Stimulated activated CD4-positive, alpha-beta T cell treated with anti-CD3 and anti-CD28 coated beads, Interleukin-4, amount 100 ng/mL, for 48 hours (primary cell): ENCODE results near the gene EBP.
"Not testable (repeated sequence)": the region's sequence is repeated elsewhere in the genome, so short reads cannot be mapped to it uniquely, and the experiment has no call there.

ENCODE experiments used
- DNase-seq, 2 donors: peaks; one replicate each; pipeline ENCODE4 v3.0.0-alpha.2; 2020; ENCODE audit warnings: low read depth in 2 of 2

The EBP gene

DNA sequence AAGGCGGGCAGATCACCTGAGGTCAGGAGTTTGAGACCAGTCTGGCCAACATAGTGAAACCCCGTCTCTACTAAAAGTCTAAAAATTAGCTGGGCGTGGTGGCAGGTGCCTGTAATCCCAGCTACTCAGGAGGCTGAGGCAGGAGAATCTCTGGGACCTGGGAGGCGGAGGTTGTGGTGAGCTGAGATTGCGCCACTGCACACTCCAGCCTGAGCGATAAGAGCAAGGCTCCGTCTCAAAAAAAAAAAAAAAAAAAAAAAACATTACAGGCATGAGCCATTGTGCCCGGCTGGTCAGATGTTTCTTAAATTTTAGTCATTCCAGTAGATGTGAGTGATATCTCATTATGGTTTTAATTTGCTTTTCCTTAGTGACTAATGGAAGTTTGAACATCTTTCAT, 4.2 kb downstream of the EBP start:
- DNase-seq = not testable (repeated sequence)

- DNase-seq = no peak
These were observed 9.1 kb downstream of the EBP start for GRCh38 chrX:48530736-48531135.

- DNase-seq = no peak
These were observed 9.9 kb downstream of the EBP start for GRCh38 chrX:48531358-48531959.

GRCh38 chrX:48532161-48532560, 10.6 kb downstream of the EBP start:
- no peak for DNase-seq

GRCh38 chrX:48533165-48533564, 11.6 kb downstream of the EBP start:
- no peak for DNase-seq

DNA sequence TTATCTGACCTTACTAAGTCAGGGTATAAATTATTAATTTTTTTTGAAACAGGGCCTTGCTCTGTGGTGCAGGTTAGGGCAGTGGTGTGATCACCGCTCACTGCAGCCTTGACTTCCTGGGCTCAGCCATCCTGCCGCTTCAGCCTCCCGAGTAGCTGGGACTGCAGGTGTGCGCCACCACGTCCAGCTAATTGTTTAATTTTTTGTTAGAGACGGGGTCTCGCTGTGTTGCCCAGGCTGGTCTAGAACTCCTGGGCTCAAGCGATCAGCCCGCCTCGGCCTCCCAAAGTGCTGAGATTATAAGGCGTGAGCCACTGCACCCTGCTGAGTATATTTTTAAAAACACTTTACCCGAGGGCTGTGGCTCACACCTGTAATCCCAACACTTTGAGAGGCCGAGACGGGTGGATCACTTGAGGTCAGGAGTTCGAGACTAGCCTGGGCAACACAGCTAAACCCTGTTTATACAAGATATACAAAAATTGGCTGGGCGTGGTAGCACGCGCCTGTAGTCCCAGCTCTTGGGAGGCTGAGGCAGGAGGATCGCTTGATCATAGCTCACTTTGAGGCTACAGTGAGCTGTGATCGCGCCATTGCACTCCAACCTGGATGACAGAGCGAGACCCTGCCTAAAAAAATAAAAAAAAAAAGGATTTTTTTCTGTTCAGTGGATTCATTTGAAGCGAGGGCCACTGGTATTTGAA, 17.2 kb downstream of the EBP start:
- no peak for DNase-seq

GRCh38 chrX:48539345-48540027, 17.9 kb downstream of the EBP start, which contains the start of gene TBC1D25:
Gene TBC1D25 (plus strand): TSS chrX:48539714. CDS start chrX:48539798, 84 bp downstream.
- peak; percentile 93 to 94 for DNase-seq

DNA sequence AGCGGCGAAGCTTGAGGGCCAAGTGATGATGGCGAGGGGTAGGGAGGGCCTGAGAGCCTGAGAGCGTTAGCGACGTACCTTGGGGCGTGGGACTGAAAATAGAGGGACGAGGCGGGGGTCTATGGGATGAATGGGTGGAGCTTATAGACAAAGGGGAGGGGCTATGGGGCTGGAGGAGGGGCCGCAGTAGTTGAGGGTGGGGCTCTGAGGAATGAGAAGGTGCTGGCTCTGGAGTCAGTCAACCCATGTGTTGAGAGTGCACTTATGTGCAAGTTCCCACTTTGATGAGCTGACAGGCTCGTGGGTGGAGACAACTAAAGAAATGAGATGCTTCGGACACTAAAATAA, 18.4 kb downstream of the EBP start:
- peak; percentile 36 to 41 for DNase-seq

DNA sequence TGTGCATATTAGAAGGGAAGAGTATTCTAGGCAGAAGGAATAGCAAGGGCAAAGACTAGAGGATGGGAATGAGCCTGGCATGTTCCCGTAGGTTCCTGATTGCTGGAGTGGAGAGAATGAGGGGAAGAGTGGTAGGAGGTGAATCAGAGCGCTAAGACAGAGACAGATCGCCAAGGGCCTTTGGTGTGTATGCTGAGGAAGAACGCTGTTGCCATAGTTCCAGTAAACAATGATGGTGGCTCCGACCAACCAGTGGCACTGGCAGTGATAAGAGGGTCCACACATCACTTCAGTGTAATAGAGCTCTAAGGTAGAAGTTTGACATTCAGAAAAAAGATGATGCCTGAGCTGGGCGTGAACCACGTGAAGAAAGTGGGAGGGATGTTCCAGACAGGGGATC, 18.9 kb downstream of the EBP start:
- DNase-seq = no peak

DNA sequence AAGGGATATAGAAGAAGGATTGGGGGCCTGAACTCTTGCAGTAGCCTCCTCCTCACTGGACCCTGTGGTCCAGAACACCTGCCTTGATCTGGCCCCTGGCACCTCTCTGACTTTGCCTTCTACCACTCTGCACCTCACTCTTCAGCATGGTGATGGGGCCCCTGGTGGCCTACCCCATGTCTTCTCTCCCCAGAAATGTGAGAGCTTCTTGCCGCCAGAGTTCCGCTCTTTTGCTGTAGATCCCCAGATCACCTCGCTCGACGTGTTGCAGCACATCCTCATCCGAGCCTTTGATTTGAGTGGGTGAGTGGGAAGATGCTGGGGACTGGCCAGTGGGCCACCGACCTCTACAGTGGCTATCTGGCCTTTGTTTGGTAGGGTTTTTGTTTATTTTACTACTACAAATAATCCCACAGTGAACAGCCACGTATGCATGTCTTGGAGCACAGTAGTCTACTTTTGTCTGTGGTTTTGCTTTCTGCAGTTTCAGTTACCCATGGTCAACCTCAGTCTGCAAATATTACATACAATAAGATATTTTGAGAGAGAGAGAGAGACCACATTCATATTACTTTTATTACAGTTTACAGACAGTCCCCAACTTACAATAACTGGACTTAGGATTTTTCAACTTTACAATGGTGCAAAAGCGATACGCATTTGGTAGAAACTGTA, 19.7 kb downstream of the EBP start:
- no peak for DNase-seq

- no peak for DNase-seq
These were observed 27.3 kb downstream of the EBP start for GRCh38 chrX:48548871-48549270.

GRCh38 chrX:48555731-48556325, 34.2 kb downstream of the EBP start:
- not testable (repeated sequence) for DNase-seq

DNA sequence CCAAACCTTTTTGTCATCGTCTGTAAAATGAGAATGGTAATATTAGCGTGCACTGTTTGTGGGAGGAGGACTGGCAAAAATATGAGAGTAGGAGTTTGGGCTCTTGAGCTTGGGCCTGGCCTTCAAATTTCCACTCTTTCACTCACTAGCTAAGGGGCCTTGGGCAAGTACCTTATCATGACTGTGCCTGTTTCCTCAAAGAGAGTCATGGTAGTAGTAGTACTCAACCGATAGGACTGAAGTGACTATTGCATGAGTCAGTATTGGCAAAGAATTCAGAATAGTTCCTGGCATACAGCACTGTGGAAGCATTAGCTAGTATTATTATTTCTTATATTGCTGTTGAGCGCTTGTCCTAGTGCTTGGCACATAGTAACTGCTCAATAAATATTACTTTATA, 36.7 kb downstream of the EBP start:
- no peak for DNase-seq

- no peak for DNase-seq
These were observed 38.0 kb downstream of the EBP start for GRCh38 chrX:48559636-48560035.

- DNase-seq = no peak
These were observed 38.4 kb downstream of the EBP start for GRCh38 chrX:48560056-48560455.

DNA sequence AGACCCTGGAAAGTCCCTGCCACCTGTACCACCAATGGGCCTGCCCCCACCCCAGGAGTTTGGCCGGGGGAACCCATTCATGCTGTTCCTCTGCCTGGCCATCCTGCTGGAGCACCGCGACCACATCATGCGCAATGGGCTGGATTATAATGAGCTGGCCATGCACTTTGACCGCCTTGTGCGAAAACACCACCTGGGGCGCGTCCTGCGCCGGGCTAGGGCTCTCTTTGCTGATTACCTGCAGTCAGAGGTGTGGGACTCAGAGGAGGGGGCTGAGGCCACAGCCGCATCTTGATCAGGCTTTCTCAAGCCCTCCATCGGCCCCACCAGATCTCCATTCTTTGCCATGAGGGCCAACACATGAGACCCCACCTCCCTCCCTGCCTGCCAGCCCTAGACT, 39.1 kb downstream of the EBP start:
- no peak for DNase-seq

DNA sequence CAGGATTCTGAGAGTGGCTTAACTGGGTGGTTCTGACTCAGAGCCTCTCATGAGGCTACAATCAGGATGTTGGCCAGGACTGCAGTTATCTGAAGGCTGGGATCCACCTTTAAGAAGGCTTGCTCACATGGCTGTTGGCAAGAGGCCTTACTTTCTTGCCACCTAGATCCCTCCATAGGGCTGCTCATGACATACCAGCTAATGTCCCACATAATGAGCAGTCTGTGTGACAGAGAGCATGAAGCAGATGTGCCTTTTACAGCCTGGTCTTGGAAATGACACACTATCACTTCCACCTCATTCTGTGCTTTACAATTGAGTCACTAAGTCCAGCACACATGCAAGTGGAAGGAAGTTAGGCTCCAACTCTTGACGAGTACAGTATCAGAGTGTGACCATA, 48.4 kb downstream of the EBP start:
- DNase-seq = no peak

DNA sequence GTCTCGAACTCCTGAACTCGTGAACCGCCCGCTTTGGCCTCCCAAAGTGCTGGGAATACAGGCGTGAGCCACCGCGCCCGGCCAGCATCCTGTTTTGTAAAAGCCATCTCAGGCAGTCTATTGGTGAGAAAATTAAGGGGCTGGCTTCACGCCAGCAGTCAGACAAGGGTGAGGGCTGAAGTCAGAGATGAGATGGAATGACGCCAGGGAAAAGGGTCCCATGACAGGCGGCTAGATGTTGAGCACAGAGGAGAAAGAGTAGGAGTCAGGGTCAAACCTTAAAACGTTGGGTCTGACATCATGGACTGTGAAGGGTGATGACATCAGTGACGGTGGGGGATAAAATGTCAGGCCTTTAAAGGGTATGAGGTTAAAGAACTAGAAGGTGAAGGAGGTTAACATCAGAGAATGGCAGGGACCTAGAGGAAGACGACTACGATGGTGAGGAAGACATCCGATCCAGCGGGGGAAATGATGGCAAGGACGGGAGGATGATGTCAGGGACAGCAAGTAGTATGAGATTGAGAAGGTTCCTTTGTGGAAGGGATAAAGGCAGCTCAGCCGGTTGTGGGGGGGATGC, 52.2 kb downstream of the EBP start:
- DNase-seq = no peak

DNA sequence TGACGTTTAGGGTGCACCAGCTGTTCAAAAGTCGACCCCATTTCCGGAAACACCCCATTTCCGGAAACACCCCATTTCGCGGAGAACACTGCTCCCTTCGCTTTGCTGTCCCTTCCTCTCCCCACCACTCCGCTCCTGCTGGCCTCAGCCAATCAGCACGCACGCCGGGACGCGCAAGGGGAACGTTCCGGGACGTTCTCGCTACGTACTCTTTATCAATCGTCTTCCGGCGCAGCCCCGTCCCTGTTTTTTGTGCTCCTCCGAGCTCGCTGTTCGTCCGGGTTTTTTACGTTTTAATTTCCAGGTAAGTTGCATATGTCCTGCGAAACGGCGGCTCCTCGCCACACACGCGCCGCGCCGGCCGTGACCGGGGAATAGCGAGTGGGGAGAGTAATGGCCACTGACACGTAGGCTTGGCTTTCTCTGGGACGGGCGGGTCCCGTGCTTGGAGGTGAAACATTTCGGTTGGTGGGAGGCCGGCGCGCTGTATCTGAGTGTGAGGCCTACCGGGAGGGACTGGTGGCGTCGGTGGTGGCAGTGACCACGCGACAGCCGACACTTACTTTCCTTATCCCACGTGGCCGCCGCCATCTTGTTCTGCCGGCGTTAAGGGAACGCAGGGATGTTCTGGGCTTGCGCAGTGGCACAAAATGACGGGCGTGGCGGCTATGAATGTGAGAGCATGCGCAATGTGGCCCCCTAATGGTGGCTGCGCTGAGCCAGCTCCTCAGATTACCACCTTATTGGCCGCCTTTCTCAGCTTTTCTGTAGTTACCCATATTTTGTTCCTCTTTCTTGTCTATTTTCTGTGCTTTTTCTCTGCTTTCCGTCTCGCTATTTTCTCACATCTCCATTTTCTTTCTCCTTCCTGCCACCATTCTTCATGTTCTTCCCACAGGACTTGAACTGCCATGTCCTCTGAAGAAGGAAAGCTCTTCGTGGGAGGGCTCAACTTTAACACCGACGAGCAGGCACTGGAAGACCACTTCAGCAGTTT, 53.0 kb downstream of the EBP start, which contains the start of gene RBM3:
Gene RBM3, plus strand, starts transcription at position 215 of the 997 bp plus-strand sequence. Its CDS starts 697 bp downstream, at position 912.
- DNase-seq = peak; percentile 83 to 86

DNA sequence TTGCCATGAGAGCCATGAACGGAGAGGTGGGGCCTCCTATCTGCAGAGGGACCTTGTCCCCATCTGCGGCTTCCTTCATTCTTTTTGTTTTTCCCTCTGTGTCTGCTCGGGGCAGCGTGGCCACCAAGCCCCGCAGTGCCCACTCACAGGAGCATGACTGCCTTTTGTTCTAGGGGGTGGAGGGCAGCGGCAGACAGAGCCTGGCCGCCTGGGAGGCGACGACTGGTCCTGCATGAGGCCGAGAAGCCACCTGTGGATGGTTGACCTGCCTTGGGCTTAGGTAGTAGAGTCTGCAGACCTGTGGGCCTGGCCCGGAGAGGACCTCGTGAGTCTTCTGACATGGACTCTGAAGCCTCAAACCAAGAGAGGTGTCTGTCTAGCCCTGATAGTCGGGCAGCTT, 54.0 kb downstream of the EBP start:
- DNase-seq = no peak
